ENCODE measurements around the gene SFXN2.
"Not testable (repeated sequence)": the region's sequence is repeated elsewhere in the genome, so short reads cannot be mapped to it uniquely, and the experiment has no call there.

Gene SFXN2

GRCh38 chr10:102720775-102721301 is 6.4 kb downstream of the SFXN2 start:
- DNase-seq (ENCODE audit: low read depth in 2 of 2), result no peak

DNA sequence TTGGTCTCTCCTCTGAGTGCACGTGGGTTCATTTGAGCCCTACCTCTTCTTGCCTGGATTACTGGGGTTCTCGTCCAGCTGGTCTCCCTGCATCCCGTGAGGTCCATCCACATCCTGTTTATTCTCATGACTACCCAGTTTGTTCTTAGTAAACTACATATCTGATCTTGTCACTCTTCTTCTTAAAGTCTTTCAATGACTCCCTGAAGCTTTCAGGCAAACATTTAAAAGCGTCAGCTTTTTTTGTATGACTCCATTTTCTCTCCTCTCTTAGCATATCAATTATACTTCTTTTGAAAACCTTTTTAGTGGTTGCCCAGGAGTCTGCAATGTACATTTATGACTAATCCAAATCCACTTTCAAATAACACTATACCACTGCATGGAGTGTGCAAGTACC is 7.5 kb downstream of the SFXN2 start:
- no peak for DNase-seq (ENCODE audit: low read depth in 2 of 2)

- no peak for DNase-seq (ENCODE audit: low read depth in 2 of 2)
Observed at GRCh38 chr10:102723989-102724388, 9.6 kb downstream of the SFXN2 start.

DNA sequence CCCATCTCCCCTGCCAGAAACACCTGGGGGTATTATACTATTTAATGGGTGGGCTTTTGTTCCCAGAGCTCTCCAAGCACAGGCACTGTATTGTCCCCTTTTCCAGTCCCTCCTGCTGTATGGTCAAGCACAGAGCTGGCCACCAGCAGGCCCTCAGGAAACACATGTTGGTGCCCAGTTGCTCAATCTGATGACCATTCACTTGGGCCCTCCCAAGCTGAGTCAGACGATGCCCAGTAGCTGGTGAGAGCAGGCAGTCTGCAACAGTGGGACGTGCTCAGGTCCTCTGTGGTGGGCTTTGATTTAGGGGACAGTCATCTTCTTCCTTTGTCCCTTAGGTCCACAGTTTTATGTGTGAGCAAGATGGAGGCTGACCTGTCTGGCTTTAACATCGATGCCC is 11.8 kb downstream of the SFXN2 start:
- no peak for DNase-seq (ENCODE audit: low read depth in 2 of 2)

- no peak for DNase-seq (ENCODE audit: low read depth in 2 of 2)
Observed at GRCh38 chr10:102727037-102727818, 12.8 kb downstream of the SFXN2 start.

- peak; percentile 29 to 37 for DNase-seq (ENCODE audit: low read depth in 2 of 2)
Observed at GRCh38 chr10:102729029-102730026, 14.9 kb downstream of the SFXN2 start.

- DNase-seq (ENCODE audit: low read depth in 2 of 2), result no peak
Observed at GRCh38 chr10:102731222-102731800, 16.9 kb downstream of the SFXN2 start.

DNA sequence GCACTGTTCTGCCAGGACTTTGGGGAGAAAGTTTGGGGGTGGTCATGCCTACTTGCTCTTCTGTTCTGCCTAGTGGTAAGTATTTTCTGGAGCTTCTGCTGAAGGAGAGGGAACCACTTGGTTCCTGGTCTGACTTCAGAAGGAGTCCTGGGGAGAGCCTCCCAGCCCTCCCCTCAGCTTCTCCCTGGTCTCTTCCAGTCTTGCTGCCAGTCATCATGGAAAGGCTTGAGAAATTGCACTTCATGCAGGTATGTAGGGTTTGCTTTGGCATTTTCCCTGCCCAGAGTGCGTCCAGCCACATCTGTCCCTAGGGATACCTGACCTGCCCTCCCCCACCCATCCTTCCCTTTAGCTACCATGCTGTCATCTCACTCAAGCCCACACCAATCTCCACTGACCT is 18.2 kb downstream of the SFXN2 start:
- DNase-seq (ENCODE audit: low read depth in 2 of 2), result no peak

GRCh38 chr10:102735065-102735562 is 20.7 kb downstream of the SFXN2 start:
- DNase-seq (ENCODE audit: low read depth in 2 of 2), result no peak

GRCh38 chr10:102738692-102739121 is 24.3 kb downstream of the SFXN2 start:
- DNase-seq (ENCODE audit: low read depth in 2 of 2), result no peak

DNA sequence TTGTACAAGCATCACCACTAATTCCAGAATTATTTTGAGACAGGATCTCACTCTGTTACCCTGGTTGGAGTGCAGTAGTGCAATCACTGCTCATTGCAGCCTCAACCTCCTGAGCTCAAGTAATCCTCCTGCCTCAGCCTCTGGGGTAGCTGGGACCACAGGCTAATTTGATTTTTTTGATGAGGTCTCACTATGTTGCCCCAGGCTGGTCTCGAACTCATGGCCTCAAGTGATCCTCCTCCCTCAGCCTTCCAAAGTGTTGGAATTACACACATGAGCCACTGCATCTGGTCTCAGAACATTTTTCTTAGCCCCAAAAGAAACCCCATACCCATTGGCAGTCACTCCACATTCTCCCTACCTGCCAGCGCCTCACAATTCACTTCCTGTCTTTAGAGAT is 25.8 kb downstream of the SFXN2 start:
- no peak for DNase-seq (ENCODE audit: low read depth in 2 of 2)

DNA sequence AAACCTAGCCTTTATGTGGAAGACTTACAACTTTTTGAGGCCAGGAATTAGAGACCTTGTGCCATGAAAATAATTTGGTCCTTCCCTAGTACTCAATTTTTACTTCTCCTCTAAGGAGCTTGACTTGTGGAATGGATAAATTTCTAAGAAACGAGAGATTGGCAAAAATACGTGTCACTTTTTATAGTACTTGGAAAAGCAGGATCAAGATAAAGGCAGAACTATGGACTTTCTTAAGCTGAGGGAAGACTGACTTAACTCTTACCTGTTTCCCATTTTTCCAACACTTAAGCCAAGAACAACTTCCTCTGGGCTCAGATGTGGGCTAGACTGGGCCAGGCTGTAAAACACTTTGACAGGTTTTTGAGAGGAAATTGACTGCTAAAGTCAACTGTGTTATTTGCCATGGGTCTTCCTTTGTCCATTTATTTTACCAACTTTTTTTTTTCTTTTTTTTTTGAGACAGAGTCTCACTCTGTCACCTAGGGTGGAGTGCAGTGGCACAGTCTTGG is 27.3 kb downstream of the SFXN2 start:
- DNase-seq (ENCODE audit: low read depth in 2 of 2), result no peak

GRCh38 chr10:102742313-102742712 is 27.9 kb downstream of the SFXN2 start:
- not testable (repeated sequence) for DNase-seq (ENCODE audit: low read depth in 2 of 2)

GRCh38 chr10:102743078-102743587 is 28.7 kb downstream of the SFXN2 start:
- no peak for DNase-seq (ENCODE audit: low read depth in 2 of 2)

GRCh38 chr10:102743588-102744373 is 29.3 kb downstream of the SFXN2 start, which contains the start of gene WBP1L:
TSS of gene WBP1L (plus strand) at chr10:102743948. CDS start at chr10:102744054, 106 bp downstream.
- peak; percentile 89 to 92 for DNase-seq (ENCODE audit: low read depth in 2 of 2)

DNA sequence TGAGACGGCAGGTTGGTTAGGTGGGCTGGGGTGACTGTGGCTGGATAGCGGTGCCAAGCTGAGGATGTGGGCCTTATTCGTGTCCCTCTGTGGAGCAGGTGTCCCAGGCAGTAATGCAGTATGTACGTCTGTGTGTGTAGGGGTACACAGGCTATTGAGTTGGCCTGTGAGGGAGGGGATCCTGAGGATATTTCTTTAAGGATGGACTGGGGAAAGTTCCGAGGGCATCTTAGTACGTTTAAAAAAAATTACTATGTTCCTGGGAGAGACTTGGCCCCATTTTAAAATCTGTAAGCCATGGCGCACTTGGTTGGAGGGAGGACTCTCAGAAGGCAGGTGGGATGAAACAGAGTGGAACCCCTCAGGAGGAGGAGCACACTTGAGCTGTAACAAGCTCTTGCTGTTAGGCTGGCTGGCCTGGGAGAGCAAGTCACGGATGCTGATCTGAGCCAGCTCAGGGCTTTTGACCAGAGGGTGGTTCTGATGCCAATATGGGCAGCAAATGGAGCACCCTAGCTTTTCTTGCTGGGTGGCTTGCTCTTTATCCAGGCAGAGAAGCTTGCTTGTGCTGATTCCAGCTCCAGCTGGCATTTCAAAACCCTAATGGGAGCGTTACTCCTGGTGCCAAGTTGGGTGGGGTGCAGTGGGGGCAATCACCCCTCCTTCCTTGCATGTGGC is 30.1 kb downstream of the SFXN2 start:
- no peak for DNase-seq (ENCODE audit: low read depth in 2 of 2)

DNA sequence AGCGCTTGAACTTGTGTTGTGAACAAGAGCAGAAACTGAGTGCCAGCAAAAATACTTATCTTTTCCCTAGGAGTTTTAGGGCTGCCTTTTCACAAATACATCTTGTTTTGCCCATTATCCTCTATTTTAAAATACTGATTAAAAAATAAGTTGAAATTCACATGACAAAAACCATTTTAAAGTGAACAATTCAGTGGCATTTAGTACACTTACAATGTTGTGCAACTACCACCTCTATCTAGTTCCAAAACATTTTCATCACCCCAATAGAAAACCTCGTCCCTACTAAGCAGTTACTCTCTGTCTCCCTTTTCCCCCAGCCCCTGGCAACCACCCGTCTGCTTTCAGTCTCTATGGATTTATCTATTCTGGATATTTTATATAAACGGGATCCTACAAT is 30.7 kb downstream of the SFXN2 start:
- DNase-seq (ENCODE audit: low read depth in 2 of 2), result no peak

- DNase-seq (ENCODE audit: low read depth in 2 of 2), result no peak
Observed at GRCh38 chr10:102752266-102752930, 38.0 kb downstream of the SFXN2 start.

- DNase-seq (ENCODE audit: low read depth in 2 of 2), result no peak
Observed at GRCh38 chr10:102752934-102753664, 38.7 kb downstream of the SFXN2 start.
